Panc1 (cell line): ENCODE measurements around the gene HLA-DQA1. TPM values are rescaled to one million over a fixed set of nuclear protein-coding genes. Genes with fewer than 3 reads are reported as not detected.

ENCODE experiments used
- total RNA-seq: library from RNA; stranded (reverse); gene quantifications from one replicate; pipeline ENCODE4 v1.2.1, GENCODE V29; 2021; ENCODE audit not compliant: unreplicated experiment

Gene HLA-DQA1
- total RNA-seq, 1 experiment from 2014 or later, result 0.39 TPM

Other genes starting within 250 kb of the HLA-DQA1 start
- not detected for gene BTNL2, start 230.2 kb upstream of the HLA-DQA1 start, total RNA-seq
- gene HLA-DRA, start 197.5 kb upstream of the HLA-DQA1 start, total RNA-seq, result 1.7 TPM
- not detected for gene HLA-DRB5, start 107.1 kb upstream of the HLA-DQA1 start, total RNA-seq
- 1.1 TPM for gene HLA-DRB1, start 47.6 kb upstream of the HLA-DQA1 start, total RNA-seq
- gene HLA-DQB1, start 29.3 kb downstream of the HLA-DQA1 start, total RNA-seq, result 0.51 TPM
- not detected for gene HLA-DQA2, start 104.0 kb downstream of the HLA-DQA1 start, total RNA-seq
- gene HLA-DQB2, start 126.1 kb downstream of the HLA-DQA1 start, total RNA-seq, result not detected
- gene HLA-DOB, start 179.6 kb downstream of the HLA-DQA1 start, total RNA-seq, result 0.39 TPM
- gene TAP2, start 201.3 kb downstream of the HLA-DQA1 start, total RNA-seq, result 93.6 TPM
- 43.8 TPM for gene PSMB8, start 206.6 kb downstream of the HLA-DQA1 start, total RNA-seq
- gene TAP1, start 216.3 kb downstream of the HLA-DQA1 start, total RNA-seq, result 74.7 TPM
- 41.5 TPM for gene PSMB9, start 216.8 kb downstream of the HLA-DQA1 start, total RNA-seq